ENCODE data around the gene VPS8.

DNA sequence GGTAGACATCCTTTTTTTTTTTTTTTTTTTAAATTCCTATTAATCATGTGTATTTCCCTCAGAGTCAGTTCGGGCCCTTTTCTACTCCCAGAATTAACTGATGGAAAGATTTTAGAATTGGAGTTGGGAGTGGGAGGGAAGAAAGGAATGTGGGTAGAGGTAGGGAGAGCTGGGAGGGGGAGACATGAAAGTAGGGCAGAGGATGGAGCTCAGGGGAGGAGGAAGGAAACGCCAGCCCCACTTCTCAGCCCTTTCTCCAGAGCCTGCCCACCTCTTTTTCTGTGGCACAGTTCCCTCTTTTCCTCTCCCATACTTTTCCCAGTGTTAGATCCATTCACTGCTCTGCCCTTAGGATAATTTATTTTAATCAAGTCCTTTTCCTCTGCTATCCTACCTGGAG lies 129.4 kb downstream of the VPS8 start:
- TF ChIP-seq, protein P1, sequence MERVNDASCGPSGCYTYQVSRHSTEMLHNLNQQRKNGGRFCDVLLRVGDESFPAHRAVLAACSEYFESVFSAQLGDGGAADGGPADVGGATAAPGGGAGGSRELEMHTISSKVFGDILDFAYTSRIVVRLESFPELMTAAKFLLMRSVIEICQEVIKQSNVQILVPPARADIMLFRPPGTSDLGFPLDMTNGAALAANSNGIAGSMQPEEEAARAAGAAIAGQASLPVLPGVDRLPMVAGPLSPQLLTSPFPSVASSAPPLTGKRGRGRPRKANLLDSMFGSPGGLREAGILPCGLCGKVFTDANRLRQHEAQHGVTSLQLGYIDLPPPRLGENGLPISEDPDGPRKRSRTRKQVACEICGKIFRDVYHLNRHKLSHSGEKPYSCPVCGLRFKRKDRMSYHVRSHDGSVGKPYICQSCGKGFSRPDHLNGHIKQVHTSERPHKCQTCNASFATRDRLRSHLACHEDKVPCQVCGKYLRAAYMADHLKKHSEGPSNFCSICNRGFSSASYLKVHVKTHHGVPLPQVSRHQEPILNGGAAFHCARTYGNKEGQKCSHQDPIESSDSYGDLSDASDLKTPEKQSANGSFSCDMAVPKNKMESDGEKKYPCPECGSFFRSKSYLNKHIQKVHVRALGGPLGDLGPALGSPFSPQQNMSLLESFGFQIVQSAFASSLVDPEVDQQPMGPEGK (tag by site-specific recombination; IDR thresholded peaks at IDR 0.05), result no peak
- TF ChIP-seq ZNF274 (IDR thresholded peaks at IDR 0.05; ENCODE audit: low read length) (no peak), ZNF274 (tag by site-specific recombination; IDR thresholded peaks at IDR 0.05; ENCODE audit: borderline replicate concordance) (no peak), ZNF76 (tag by site-specific recombination; IDR thresholded peaks at IDR 0.05; ENCODE audit: borderline replicate concordance, low read depth) (no peak), ZNF155 (tag by site-specific recombination; IDR thresholded peaks at IDR 0.05) (no peak), ZNF670 (tag by site-specific recombination; IDR thresholded peaks at IDR 0.05; ENCODE audit: low read depth) (no peak), YY1 (tag by site-specific recombination; IDR thresholded peaks at IDR 0.05) (no peak), REST (tag by site-specific recombination; IDR thresholded peaks at IDR 0.05) (no peak), CTCF (tag by site-specific recombination; IDR thresholded peaks at IDR 0.05) (no peak), ZNF16 (tag by site-specific recombination; IDR thresholded peaks at IDR 0.05; ENCODE audit: low read depth) (no peak), ATF2 (tag by site-specific recombination; IDR thresholded peaks at IDR 0.05; ENCODE audit: low read depth) (no peak)
- TF ChIP-seq, protein P2, sequence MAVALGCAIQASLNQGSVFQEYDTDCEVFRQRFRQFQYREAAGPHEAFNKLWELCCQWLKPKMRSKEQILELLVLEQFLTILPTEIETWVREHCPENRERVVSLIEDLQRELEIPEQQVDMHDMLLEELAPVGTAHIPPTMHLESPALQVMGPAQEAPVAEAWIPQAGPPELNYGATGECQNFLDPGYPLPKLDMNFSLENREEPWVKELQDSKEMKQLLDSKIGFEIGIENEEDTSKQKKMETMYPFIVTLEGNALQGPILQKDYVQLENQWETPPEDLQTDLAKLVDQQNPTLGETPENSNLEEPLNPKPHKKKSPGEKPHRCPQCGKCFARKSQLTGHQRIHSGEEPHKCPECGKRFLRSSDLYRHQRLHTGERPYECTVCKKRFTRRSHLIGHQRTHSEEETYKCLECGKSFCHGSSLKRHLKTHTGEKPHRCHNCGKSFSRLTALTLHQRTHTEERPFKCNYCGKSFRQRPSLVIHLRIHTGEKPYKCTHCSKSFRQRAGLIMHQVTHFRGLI (tag by site-specific recombination; IDR thresholded peaks at IDR 0.05), result no peak
- TF ChIP-seq, protein P3, sequence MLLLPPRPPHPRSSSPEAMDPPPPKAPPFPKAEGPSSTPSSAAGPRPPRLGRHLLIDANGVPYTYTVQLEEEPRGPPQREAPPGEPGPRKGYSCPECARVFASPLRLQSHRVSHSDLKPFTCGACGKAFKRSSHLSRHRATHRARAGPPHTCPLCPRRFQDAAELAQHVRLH (tag by site-specific recombination; IDR thresholded peaks at IDR 0.05), result no peak
- TF ChIP-seq, protein P4, sequence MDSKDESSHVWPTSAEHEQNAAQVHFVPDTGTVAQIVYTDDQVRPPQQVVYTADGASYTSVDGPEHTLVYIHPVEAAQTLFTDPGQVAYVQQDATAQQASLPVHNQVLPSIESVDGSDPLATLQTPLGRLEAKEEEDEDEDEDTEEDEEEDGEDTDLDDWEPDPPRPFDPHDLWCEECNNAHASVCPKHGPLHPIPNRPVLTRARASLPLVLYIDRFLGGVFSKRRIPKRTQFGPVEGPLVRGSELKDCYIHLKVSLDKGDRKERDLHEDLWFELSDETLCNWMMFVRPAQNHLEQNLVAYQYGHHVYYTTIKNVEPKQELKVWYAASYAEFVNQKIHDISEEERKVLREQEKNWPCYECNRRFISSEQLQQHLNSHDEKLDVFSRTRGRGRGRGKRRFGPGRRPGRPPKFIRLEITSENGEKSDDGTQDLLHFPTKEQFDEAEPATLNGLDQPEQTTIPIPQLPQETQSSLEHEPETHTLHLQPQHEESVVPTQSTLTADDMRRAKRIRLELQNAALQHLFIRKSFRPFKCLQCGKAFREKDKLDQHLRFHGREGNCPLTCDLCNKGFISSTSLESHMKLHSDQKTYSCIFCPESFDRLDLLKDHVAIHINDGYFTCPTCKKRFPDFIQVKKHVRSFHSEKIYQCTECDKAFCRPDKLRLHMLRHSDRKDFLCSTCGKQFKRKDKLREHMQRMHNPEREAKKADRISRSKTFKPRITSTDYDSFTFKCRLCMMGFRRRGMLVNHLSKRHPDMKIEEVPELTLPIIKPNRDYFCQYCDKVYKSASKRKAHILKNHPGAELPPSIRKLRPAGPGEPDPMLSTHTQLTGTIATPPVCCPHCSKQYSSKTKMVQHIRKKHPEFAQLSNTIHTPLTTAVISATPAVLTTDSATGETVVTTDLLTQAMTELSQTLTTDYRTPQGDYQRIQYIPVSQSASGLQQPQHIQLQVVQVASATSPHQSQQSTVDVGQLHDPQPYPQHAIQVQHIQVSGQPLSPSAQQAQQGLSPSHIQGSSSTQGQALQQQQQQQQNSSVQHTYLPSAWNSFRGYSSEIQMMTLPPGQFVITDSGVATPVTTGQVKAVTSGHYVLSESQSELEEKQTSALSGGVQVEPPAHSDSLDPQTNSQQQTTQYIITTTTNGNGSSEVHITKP (tag by site-specific recombination; IDR thresholded peaks at IDR 0.05), result no peak

All from HEK293 (cell line).